ENCODE data around the gene C22orf15. TPM values are rescaled to one million over a fixed set of nuclear protein-coding genes. Genes with fewer than 3 reads are reported as not detected.

The C22orf15 gene
- total RNA-seq, 4 donors from 2014 or later: not detected

DNA sequence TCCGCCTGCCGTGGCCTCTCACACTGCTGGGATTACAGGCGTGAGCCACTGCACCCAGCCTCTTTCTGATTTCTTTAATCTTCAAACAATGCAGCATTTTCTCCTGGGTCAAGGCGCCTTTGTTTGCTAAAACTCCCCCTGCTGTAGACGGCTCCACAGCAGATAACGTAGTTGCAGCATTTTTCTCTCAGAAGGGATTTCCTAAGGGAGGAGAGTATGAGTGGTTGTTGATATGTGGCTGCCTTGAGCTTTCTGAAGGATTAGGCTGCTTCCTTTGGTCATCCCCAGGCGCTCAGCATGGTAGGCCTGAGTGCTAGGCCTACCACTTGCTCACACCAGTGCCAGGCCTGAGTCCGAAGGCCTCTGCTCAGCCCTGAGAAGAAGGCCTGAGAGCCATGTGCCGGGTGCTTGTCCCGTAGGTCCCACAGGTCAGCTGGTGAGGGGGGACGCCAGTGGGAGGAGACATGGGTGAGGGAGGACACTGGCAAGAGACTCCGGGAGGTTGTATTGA, 42.0 kb downstream of the C22orf15 start:
- H3K27ac ChIP-seq: peak overlapping the region in 2 of 4 donors; percentile 16 to 84
- H3K36me3 ChIP-seq: peaks cover 0 to 84% (median 0%) of the 10 kb centered on the region in 3 donors

DNA sequence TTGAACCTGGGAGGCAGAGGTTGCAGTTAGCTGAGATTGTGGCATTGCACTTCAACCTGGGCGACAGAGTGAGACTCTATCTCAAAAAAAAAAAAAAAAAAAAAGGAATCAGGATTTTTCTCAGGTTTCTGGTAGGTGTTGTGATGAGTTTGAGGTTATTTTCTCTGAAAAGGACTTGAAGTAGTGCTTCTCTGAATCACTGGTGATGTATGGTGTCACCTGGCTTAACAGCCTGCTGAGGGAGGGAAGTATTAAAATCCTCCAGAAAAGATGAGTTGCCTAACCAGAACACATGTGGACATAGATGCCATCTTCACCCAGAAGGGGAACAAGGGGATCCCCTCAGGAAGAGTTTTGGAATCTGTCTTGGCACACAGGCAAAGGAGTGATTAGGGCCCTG, 44.0 kb downstream of the C22orf15 start:
- H3K4me3 ChIP-seq: no peak overlapping the region
- H3K27me3 ChIP-seq: no peaks in the 10 kb centered on the region
- peak overlapping the region in 1 of 4 donors; percentile 84 for H3K27ac ChIP-seq
- DNase-seq: peak in 1 of 3 donors; percentile 2
- TF ChIP-seq, protein P1, sequence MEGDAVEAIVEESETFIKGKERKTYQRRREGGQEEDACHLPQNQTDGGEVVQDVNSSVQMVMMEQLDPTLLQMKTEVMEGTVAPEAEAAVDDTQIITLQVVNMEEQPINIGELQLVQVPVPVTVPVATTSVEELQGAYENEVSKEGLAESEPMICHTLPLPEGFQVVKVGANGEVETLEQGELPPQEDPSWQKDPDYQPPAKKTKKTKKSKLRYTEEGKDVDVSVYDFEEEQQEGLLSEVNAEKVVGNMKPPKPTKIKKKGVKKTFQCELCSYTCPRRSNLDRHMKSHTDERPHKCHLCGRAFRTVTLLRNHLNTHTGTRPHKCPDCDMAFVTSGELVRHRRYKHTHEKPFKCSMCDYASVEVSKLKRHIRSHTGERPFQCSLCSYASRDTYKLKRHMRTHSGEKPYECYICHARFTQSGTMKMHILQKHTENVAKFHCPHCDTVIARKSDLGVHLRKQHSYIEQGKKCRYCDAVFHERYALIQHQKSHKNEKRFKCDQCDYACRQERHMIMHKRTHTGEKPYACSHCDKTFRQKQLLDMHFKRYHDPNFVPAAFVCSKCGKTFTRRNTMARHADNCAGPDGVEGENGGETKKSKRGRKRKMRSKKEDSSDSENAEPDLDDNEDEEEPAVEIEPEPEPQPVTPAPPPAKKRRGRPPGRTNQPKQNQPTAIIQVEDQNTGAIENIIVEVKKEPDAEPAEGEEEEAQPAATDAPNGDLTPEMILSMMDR (IDR thresholded peaks at IDR 0.05): no peak
- TF ChIP-seq POLR2A (IDR thresholded peaks at IDR 0.05): no peak
- H3K36me3 ChIP-seq: peaks cover 0 to 81% (median 0%) of the 10 kb centered on the region in 3 donors
- no peaks in the 10 kb centered on the region for H3K9me3 ChIP-seq
- H3K4me1 ChIP-seq: peaks cover 0 to 18% (median 5%) of the 10 kb centered on the region in 4 donors

More for the DNA sequence above, 42.0 kb downstream of the C22orf15 start:
- peak in 1 of 3 donors; percentile 33 for DNase-seq
- Histone ChIP-seq H3K4me3 (peak overlapping the region in 1 of 4 donors; percentile 16), H3K9me3 (no peaks in the 10 kb centered on the region), H3K27me3 (no peaks in the 10 kb centered on the region), H3K4me1 (peaks cover 0 to 21% (median 9%) of the 10 kb centered on the region in 4 donors)
- no peak for TF ChIP-seq POLR2A (IDR thresholded peaks at IDR 0.05)

DNA sequence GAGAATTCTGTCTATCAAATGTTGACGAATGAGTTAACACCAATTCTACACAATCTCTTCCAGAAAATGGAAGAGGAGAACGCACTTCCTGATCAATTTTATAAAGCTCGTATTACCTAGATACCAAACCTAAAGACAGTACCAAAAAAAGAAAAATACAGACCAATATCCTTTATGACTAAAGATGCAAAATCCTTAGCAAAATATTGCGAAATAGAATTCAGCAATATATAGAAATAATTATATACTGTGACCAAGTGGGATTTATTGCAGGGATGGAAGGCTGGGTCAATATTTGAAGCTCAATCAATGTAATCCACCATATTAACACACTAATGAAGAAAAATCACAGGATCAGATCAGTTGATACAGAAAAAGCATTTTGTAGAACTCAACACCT, 49.6 kb downstream of the C22orf15 start:
- Histone ChIP-seq H3K36me3 (peaks cover 0 to 56% (median 0%) of the 10 kb centered on the region in 3 donors), H3K27ac (no peak overlapping the region), H3K9me3 (no peaks in the 10 kb centered on the region), H3K27me3 (no peaks in the 10 kb centered on the region), H3K4me3 (no peak overlapping the region), H3K4me1 (no peaks in the 10 kb centered on the region)
- no peak for DNase-seq
- TF ChIP-seq, protein P1 (IDR thresholded peaks at IDR 0.05): no peak
- TF ChIP-seq POLR2A (IDR thresholded peaks at IDR 0.05): no peak

Other genes with a start within 250 kb of the C22orf15 start
- not detected for gene IGLL1, start 182.7 kb upstream of the C22orf15 start, total RNA-seq
- gene DRICH1, start 130.7 kb upstream of the C22orf15 start, total RNA-seq: 1 to 10 TPM in 1 of 4 donors, under 1 TPM in 1, not detected in 2; 0.67 to 1.1 TPM
- gene RGL4, start 72.0 kb upstream of the C22orf15 start, total RNA-seq: not detected
- 10 to 100 TPM in 1 of 4 donors, 1 to 10 TPM in 3; 2.5 to 25.6 (median 6.2) TPM for gene ZNF70, start 11.9 kb upstream of the C22orf15 start, total RNA-seq
- 10 to 100 TPM in 1 of 4 donors, not detected in 3; 29.7 TPM for gene VPREB3, start 8.6 kb upstream of the C22orf15 start, total RNA-seq
- gene CHCHD10, start 5.0 kb downstream of the C22orf15 start, total RNA-seq: 100 to 1,000 TPM; 112 to 219 (median 142) TPM
- gene MMP11, start 9.9 kb downstream of the C22orf15 start, total RNA-seq: 10 to 100 TPM in 3 of 4 donors, 1 to 10 TPM in 1; 2.9 to 19.5 (median 13.7) TPM
- 10 to 100 TPM; 45.7 to 94.9 (median 77.0) TPM for gene SMARCB1, start 24.0 kb downstream of the C22orf15 start, total RNA-seq
- 10 to 100 TPM in 1 of 4 donors, 1 to 10 TPM in 3; 1.1 to 17.3 (median 3.4) TPM for gene DERL3, start 76.0 kb downstream of the C22orf15 start, total RNA-seq
- 10 to 100 TPM in 3 of 4 donors, 1 to 10 TPM in 1; 8.3 to 16.0 (median 14.8) TPM for gene SLC2A11, start 94.9 kb downstream of the C22orf15 start, total RNA-seq
- gene MIF, start 131.4 kb downstream of the C22orf15 start, total RNA-seq: 100 to 1,000 TPM in 3 of 4 donors, 10 to 100 TPM in 1; 97.9 to 206 (median 151) TPM
- 1 to 10 TPM in 2 of 4 donors, not detected in 2; 1.2 to 3.3 TPM for gene GSTT2B, start 198.2 kb downstream of the C22orf15 start, total RNA-seq
- 1 to 10 TPM in 2 of 4 donors, under 1 TPM in 1, not detected in 1; 0.67 to 9.9 (median 6.3) TPM for gene DDTL, start 203.9 kb downstream of the C22orf15 start, total RNA-seq
- gene DDT, start 211.5 kb downstream of the C22orf15 start, total RNA-seq: 100 to 1,000 TPM; 225 to 338 (median 285) TPM
- not detected for gene GSTT2, start 217.1 kb downstream of the C22orf15 start, total RNA-seq
- gene GSTT4, start 242.5 kb downstream of the C22orf15 start, total RNA-seq: not detected
- 100 to 1,000 TPM in 1 of 4 donors, 10 to 100 TPM in 3; 69.4 to 166 (median 93.5) TPM for gene CABIN1, start 248.3 kb downstream of the C22orf15 start, total RNA-seq